GM12865 (cell line): ENCODE data around the gene MTF2.

Experiments used
- DNase-seq: peaks from one replicate; pipeline ENCODE4 v3.0.0; 2010; ENCODE audit warnings: low read depth
- H3K4me3 ChIP-seq: 2 replicates; pipeline ENCODE4 v1.5.1; 2011; ENCODE audit warnings: mild to moderate bottlenecking, low read depth, low read length, control low read depth
- TF ChIP-seq, protein P1 (sequence below): IDR thresholded peaks from 2 replicates; pipeline ENCODE4 v1.5.1; 2011; ENCODE audit warnings: low read length, control low read depth, low read depth, inconsistent platforms; ENCODE audit not compliant: insufficient read depth; ENCODE audit errors: missing control alignments

Gene MTF2

DNA sequence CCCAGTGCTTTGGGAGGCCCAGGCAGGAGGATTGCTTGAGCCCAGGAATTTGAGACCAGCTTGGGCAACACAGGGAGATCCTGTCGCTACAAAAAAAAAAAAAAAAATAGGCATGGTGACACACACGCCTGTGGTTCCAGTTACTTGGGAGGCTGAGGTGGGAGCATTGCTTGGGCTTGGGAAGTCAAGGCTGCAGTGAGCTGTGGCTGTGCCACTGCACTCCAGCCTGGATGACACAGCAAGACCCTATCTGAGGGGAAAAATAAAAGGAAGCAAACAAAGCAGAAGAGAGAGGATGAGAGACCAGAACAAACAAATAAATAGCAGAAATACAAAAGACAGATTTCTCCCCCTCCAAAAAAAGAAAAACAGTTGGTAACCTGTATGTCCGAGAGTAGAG, 34.0 kb downstream of the MTF2 start:
- DNase-seq: no peak
- TF ChIP-seq, protein P1, sequence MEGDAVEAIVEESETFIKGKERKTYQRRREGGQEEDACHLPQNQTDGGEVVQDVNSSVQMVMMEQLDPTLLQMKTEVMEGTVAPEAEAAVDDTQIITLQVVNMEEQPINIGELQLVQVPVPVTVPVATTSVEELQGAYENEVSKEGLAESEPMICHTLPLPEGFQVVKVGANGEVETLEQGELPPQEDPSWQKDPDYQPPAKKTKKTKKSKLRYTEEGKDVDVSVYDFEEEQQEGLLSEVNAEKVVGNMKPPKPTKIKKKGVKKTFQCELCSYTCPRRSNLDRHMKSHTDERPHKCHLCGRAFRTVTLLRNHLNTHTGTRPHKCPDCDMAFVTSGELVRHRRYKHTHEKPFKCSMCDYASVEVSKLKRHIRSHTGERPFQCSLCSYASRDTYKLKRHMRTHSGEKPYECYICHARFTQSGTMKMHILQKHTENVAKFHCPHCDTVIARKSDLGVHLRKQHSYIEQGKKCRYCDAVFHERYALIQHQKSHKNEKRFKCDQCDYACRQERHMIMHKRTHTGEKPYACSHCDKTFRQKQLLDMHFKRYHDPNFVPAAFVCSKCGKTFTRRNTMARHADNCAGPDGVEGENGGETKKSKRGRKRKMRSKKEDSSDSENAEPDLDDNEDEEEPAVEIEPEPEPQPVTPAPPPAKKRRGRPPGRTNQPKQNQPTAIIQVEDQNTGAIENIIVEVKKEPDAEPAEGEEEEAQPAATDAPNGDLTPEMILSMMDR: no peak
- no peak overlapping the region for H3K4me3 ChIP-seq

DNA sequence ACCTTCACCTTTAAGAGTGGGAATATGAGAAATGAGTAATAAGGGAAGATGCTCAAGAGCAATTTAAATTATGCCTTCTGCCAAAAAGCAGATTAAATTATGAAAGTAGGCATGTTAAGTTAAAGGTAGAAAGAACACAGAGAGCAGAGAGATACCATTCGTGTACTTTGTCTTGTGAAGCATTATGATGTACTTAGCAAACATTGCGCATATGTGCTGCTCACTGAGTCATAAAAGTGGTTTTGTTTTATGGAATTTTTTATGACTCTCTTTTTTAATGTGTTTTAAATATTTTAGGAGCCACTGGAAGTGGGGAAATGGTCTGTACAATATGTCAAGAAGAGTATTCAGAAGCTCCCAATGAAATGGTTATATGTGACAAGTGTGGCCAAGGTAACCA, 35.3 kb downstream of the MTF2 start:
- H3K4me3 ChIP-seq: no peak overlapping the region
- TF ChIP-seq, protein P1: no peak
- no peak for DNase-seq

DNA sequence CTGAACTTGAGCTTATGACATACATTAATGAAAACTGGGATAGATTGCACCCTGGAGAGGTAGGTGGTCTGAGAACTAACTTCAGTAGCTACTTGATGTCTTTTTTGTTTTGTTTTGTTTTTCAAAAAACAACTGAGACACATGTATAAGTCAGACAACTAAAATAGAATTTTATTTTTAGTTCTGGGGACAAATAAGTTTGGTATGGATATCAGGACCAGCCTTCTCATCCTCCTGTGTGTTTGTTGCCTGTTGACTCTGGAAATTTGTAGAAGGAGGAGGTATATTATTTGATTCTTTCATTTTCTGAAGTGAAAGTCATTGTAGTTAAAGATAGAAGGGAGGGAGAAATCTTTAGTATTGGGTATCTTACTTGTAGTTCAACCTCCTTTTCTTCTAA, 41.5 kb downstream of the MTF2 start:
- no peak for DNase-seq
- TF ChIP-seq, protein P1: no peak
- H3K4me3 ChIP-seq: no peak overlapping the region

DNA sequence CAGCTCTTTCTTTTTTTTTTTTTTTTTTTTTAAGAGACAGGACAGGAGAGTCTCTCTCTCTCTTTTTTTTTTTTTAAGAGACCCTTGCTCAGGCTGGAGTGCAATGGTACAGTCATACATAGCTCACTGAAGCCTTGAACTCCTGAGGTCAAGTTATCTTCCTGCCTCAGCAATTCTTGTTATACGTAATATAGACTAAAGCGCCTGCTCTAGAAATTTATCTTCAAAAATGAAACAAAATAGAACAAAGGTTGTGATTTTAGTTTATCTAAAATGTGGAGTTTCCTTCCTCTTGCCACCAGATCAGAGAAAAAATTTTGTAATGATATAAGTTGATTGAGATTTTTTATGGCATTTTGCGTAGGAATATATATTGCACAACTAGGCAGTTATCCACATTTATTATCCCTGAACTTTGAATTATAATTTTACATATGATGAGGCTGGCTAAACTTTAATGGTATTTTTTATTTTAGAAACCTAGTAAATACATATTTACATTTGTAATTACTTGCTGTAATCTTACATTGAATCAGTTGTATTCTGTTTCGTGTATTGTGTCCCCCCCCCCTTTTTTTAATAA, 44.2 kb downstream of the MTF2 start:
- H3K4me3 ChIP-seq: no peak overlapping the region
- TF ChIP-seq, protein P1: no peak
- DNase-seq: no peak

DNA sequence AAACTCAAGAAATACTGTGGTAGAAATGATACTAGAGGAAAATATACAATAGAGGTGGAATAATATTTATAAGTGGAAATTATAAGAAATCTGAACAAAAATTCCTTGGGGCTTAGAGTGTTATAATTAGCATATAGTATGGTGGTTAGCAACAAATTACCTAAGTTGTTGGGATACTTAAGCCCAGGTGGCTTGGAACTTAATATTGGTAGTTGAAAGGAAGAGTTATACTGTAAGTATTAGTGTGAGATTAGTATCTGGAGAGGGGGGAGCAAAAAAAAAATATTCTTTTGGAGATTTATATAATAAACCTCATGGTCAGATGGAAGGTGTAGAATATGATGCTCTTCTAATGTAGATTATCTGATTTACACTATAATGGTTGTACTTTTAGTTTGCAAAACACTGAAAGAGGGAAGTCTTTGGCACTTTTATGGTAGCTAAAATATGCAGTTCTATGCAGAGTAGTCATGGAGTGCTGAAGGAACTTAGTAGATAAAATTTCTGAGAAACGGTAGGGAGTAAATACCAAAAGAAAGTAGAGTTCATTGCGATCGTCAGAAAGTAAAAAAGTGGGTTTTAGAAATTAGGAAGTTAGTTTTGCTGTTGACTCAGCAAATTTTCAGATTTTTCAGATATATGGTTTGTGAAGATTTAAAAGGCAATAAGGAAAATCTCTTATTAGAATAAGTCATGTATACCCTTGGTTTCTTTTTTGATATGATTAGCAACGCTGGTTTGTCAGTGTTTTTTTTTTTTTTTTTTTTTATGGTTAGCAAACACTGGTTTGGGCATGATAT, 45.7 kb downstream of the MTF2 start:
- H3K4me3 ChIP-seq: no peak overlapping the region
- TF ChIP-seq, protein P1: no peak
- DNase-seq: no peak

DNA sequence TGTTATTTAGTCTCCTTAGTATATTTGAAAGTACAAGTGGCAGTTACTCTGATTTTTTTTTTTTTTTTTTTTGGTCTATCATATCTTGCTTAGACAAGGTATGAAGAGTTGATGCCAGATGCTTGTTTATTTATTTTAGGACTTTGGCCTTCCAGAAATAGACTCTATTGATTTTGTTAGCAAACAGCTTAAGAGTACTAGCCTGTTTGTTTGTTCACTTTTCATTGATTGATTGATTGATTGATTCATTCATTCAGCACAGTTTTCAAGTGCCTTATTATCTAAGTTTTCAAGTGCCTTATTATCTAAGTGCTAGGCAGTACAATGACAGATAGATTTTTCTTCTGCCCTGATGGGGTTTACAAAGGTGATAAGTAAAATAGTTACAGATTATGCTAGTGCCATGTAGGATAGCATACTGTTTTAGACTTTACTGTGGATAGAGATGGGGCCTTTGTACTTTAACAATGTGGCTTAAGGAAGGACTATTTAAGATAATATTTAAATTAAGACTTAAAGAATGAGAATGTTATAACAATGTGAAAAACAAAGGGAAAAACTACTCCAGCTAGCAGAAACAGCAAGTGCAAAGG, 50.5 kb downstream of the MTF2 start:
- TF ChIP-seq, protein P1: no peak
- H3K4me3 ChIP-seq: no peak overlapping the region
- DNase-seq: no peak
